ENCODE results near the gene ARHGAP27.

ARHGAP27 gene

DNA sequence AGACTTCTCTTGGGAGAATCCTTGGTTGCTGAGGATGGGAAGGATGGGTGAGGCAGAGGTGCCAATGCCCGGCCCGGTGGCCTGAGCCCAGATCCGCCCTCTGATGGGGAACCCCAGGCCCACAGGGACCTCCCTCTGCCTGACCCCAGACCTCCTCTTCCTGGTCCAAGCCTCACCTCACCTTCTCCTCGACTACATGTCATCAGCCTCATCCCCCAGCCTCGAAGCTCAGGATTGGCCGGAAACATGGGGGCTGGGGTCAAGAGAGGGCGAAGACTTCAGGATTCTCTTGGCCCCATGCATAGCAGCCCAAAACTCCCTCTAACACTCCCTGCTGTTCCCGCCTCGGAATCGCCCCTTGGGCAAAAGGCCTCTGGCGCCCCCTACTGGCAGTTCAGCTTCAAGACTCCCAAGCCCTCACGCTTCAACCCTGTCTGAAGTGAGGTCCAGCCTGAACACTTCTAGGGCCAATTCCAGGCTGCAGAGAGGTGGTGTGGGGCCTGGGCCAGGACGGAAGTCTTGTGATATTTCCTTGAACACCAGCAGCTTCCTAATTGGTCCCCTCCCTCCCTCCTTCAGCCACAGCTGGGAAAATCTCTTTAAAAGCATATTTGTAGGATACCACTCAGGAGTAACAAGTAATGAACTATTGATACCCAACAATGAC lies 47.2 kb downstream of the ARHGAP27 start:
- peak; percentile 75 for DNase-seq (ENCODE audit: low spot score)

DNA sequence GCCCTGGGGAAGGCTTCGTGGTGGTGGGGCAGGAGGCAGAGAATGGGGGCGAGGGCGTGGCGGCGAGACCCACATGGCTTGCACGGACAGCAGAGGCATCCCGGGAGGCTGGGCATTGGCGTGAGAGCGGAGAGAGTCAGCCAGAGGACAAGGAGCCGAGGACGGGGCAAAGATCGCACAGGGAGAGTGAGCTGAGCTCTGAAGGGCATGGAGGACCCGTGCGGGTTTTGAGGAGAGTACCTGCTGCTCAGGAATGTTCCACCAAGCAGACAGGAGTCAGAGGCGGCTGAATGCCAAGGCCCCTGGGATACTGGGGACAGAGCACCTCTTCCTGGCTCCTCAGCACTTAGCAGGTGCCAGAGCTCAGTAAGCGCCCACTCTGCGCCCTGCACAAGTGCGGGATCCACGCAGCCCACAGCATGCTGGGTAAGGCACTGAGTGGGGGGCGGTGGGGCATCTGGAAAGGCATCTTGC lies 47.8 kb downstream of the ARHGAP27 start:
- no peak for DNase-seq (ENCODE audit: low spot score)

DNA sequence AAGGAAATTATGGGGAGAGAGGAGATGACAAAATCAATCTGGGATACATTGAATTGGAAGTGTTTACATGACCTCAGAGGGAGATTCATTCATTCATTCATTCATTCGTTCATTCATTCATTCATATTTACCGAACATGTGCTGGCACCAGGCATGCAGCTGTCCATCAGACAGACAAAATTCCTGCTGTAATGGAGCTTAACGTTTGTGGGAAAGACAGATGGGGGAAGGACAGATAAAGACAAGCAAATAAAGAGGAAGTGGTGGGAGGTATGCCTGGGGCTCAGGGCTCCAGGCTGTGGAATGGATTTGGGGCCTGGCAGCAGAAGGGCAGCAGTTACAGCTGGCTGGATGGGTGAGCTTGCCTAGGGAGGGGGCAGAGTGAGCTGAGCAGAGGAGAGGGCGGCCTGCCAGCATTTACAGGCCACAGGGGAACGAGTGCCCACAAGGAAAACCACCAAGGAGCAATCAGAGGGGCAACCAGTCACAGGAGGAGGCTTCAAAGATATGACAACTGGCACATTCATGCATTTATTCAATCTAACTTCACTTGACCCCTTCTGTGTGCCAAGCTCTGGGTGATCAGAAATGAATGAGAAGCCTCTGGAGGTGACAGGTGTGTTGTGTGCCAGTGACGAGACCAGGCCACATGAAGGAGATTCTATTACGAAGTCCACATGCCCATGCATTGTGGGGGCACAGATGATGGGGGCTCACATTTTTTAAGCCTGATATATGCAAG lies 48.5 kb downstream of the ARHGAP27 start:
- DNase-seq (ENCODE audit: low spot score) = no peak

DNA sequence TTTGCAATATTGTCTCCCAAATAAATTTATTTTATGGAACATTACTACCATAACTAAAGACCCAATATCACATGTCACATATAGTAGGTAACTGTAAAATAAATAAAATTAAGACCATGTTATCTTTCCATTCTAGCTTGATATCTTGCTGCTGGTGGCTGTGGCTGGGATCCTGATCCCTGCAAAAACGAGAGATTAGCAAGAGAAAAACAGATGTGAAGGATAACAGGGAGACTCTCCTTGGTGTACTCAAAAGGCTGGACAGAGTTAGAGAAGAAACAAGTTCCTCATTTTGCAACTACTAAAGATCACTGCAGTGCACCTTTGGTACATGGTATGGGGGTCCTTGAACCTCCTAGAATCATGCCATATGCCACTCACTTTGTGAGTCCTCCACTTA lies 49.7 kb downstream of the ARHGAP27 start:
- no peak for DNase-seq (ENCODE audit: low spot score)

DNA sequence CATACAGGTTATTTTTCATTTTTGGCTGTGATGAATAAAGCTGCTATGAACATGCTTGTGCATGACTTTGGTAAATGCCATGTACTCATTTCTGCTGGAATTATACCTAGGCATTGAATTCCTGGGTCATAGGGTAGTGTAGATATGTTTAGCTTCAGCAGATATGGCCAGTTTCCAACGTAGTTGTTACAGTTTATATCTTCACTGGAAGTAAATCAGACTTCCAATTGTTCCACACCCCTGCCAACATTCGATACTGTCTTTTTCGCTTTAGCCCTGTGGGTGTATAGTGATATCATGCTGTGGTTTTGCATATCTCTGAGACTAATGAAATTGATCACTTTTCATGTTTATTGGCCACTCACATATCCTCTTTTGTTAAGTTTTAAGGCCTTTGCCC lies 50.4 kb downstream of the ARHGAP27 start:
- DNase-seq (ENCODE audit: low spot score) = no peak

DNA sequence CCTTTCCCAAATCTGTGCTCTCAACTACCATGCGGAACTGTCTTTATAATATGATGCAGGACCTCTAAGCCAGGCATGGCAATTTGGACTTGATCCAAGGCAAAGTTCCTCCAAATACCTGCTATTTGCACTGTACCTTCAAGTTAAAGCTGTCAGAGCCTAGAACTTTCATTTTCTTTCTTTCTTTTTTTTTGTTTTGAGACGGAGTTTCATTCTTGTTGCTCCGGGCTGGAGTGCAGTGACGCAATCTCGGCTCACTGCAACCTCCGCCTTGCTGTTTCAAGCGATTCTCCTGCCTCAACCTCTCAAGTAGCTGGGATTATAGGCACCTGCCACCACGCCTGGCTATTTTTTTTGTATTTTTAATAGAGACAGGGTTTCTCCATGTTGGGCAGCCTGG lies 51.7 kb downstream of the ARHGAP27 start:
- no peak for DNase-seq (ENCODE audit: low spot score)

DNA sequence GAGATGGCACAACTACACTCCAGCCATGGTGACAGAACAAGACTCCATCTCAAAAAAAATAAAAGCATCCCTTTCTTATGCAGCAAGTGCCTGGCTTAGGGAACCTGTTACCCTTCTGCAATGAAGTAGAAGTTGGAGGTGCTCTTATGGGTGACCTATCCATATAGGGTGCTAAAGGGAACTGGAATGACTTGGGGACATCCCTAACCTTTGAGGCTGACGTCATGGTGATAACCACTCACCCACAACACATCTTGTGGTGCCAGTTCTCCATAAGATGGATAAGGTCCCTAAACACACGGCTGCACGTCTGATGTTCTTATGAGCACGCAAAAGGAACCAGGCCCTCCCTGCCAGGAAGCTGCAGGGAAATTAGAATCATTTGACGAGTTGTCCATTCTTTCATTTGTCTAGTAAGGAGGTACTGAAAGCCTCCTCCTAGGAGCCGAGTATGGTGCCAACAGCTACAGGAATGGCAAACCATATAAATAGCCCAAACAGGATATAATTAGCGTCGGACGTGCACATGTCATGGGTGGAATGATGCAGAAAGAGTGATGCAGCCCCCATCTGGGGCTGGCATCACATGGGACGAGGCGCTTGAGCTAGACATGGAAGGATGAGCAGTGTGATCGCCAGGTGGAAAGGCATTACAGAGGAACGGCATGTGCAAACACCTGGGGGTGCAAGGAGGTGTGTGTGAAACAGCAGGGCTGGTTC lies 52.5 kb downstream of the ARHGAP27 start:
- no peak for DNase-seq (ENCODE audit: low spot score)

DNA sequence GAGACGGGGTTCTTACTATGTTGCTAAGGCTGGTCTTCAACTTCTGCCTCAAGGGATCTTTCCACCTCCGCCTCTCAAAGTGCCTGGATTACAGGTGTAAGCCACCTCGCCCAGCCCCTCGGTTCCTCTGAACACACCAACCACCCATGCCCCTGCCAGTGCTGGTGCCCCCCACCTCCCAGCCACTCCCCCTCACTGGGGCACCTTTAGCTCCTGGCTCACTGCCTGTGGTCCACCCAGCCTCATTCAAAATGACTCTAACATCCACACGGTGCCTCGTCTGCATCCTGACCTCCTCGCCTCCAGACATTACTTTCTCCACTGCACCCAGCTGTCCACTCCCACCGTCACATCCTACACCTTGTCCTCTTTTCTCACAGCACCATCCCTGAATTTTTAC lies 55.3 kb downstream of the ARHGAP27 start:
- no peak for DNase-seq (ENCODE audit: low spot score)

DNA sequence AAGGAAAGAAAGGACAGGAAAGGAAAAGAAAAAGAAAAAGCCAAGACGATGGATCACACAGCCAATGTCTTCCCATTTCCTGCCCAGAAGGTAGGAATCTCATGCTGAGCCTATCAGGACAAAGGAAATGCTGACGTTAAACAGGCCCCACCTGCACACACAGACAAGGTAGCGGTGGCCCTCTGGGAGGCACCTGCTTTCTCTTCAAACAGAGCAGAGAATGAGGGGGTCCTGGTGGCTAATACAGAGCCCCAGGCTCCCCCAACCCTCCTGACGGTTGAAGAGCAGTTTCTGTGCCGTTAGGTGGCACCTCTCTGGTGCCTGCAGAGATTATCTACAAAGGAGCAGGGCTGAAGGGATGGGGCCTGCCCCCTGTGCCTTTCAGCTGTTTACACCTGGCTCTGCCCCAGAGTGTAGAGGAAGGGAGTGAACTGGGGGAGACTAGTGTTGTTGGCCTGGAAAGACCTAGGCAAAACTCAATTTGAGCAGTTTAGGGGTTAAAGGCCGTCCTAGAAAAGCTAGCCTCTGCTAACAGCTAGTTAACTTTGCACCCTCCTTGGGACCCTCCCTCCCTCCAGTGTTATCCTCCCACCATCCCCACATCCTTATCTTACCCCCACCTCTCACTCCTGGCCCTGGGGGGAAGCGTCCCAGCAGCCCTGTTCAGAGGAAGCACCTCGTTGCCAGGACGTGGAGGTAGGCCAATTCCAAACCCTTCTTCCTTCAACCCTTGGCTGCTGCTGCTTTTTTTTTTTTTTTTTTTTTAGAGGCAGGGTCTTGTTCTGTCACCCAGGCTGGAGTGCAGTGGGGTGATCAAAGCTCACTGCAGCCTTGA lies 56.3 kb downstream of the ARHGAP27 start:
- no peak for DNase-seq (ENCODE audit: low spot score)

DNA sequence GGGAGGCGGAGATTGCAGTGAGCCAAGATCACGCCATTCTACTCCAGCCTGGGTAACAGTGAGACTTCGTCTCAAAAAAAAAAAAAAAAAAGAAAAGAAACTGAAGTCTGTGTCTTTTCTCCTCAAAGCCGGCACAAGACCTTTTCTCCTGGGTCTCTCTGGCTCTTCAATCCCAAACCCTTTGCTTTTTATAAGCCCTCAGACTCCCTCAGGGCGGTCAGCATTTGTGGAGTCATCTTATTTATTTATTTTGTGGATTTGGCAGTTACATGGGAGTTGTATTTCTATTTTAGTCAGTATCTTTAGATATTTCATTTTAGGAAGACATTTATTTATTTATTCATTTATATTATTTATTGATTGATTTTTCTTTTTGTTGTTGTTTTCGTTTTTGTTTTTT lies 58.2 kb downstream of the ARHGAP27 start:
- no peak for DNase-seq (ENCODE audit: low spot score)

DNA sequence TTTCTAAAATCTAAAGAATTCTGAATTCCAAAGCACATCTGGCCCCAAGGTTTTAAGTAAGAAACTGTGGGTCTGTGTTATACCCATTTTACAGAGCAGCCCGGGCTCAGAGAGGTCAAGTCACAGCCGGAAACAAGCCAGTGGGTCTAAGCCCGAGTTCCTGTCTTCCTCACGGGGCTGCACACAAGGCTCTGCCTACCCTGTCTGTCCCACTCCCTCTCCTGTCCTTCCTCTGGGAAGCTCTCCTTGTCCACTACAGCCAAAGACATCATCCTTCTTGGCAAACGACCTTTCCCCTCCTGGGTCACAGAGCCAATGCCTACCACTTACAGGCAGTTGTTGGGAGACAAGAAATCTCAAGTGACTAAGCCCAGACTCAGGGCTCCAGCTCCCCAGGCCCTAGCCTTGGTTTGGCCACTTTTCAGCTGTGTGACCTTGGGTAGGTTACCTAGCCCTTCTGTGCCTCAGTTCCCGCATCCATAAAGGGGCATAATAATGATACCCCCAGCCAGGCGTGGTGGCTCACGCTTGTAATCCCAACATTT lies 60.3 kb downstream of the ARHGAP27 start:
- no peak for DNase-seq (ENCODE audit: low spot score)

DNA sequence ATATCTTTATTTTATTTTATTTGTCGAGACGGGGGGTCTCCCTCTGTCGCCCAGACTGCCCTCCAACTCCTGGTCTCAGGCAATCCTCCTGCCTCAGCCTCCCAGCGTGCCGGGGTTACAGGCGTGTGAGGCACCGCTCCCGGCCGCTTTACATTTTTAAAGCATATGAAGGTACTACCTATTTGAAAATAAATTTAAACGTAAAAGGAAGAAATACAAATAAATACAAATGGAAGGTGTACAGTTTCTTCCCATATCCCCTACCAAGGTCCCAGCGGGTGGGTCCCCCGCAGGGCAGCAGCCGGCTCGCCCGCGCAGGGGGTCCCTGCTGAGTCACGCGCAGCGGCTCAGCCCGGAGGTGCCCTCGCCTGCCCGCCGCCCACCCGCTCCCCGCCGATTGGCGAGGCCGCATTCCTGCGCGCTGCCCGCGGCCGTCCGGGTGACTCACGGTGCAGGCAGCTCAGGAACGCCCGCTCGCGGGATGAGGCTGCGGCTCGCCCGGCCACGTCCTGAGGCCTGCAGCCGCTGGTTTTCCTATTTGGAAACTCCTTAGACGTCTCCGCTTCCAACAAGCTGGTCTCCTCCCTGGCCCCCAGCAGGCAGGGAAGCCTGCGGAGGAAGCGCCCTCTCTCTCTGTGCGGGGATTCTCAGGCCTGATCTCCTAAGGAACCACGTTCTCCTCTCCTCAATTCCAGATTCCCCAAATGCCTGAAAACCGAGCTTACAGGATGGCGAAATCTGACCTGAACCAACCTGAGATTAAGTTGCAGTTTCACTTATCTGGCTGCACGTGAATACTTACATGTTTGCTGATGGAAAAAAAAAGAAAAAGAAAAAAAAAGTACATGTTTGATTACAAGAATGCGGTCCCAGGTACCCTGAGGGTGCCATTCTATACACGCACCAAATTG lies 61.0 kb downstream of the ARHGAP27 start:
- no peak for DNase-seq (ENCODE audit: low spot score)

DNA sequence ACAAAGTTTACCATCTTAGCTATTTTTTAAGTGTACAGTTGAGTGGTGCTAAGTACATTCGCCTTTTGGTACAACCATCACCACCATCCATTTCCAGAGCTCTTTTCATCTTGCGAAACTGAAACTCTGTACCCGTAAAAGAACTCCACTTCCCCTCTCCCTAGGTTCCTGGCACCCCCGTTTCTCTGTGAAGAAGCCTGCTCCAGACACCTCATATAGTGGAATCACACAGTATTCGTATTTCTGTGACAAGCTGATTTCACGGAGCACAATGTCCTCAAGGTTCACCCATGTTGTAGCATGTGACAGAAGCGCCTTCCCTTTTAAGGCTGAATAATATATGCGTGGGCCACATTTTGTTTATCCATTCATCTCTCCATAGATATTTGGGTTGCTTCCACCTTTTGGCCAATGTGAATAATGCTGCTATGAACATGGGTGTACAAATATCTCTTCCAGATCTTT lies 61.7 kb downstream of the ARHGAP27 start:
- DNase-seq (ENCODE audit: low spot score) = no peak

DNA sequence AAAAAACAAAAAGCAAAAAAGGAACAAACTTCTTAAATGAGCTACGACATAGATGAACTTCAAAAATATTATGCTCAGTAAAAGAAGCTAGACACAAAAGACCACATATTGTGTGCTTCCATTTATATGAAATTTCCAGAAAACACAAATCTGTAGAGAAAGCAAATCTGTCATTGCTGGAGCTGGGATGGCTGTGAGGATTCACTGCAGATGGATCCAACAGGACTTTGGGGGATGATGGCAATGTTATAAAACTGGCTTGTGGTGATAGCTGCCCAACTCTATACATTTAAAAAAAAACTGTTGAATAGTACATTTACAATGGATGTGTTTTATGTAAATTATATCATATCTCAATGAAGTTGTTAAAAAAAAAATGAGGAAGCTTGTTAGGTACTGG lies 63.2 kb downstream of the ARHGAP27 start:
- DNase-seq (ENCODE audit: low spot score) = no peak

DNA sequence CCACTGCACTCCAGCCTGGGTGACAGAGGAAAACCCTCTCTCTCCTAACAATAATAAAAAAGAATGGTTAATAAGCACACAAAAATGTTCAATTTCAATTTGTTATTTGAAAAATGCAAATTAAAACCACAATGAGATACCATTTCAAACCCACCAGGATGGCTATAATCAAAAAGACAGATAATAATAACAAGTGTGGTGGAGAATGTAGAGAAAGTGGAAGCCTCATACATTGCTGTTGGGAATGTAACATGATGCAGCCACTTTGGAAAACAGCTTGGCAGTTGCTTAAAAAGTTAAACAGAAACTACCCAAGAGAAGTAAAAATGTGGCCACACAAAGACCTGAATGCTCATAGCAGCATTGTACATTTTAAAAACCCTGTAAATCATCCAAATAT lies 64.0 kb downstream of the ARHGAP27 start:
- DNase-seq (ENCODE audit: low spot score) = no peak

DNA sequence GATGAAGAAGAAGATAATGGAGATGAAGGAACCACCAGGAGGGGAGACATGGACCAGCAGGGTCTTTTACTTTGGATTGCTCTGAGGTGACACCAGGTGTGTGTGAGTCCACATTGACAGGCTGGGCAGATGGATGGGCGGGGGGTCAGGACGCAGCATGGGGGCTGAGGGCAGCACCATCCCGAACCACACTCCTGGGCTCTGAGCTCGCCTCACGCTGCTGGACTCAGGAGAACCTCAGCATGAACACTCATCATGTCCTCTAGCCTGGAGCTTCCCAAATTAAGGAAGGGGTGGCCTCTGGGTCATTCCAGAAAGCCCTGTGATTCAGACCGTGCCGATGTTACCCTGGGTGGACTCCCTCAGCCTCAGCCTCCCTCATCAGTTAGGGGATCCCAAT lies 65.5 kb downstream of the ARHGAP27 start:
- DNase-seq (ENCODE audit: low spot score) = no peak

DNA sequence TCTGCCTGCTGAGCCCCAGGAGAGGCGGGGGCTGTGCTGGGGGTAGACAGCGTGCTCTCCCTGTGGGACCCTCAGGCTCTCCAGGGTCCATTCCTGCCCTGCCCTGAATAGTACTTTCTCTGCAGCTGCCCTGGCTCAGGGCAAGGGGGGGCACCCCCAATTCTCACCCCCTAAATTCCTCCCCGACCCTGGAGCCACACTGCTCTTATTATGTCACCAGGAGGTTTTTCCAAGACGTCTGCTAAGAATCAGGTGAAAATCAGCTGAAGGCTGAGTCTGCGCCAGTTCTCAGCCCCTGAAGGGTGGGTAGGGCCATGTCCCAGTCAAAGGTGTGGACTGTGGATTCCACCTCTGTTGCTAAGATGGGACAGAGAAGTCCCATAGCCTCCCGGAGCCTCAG lies 66.0 kb downstream of the ARHGAP27 start:
- no peak for DNase-seq (ENCODE audit: low spot score)

DNA sequence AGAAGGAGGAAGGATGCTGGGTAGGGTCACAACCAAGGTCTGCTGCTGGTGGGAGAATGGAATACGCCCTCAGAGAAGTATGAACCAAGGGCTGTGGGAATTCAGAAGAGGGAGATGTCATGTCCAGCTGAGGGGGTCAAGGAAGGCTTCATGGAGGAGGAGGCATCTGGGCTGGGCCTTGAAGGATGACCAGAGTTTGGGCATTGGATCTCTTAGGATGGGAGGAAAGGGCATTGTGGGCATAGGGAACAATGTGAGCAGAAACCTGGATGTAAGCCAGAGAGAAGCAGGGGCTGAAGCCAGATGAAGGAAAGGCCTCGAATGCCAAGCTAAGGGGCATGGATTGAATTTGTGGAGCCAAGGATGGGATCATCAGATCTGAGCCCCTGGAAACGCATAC lies 66.6 kb downstream of the ARHGAP27 start:
- no peak for DNase-seq (ENCODE audit: low spot score)

DNA sequence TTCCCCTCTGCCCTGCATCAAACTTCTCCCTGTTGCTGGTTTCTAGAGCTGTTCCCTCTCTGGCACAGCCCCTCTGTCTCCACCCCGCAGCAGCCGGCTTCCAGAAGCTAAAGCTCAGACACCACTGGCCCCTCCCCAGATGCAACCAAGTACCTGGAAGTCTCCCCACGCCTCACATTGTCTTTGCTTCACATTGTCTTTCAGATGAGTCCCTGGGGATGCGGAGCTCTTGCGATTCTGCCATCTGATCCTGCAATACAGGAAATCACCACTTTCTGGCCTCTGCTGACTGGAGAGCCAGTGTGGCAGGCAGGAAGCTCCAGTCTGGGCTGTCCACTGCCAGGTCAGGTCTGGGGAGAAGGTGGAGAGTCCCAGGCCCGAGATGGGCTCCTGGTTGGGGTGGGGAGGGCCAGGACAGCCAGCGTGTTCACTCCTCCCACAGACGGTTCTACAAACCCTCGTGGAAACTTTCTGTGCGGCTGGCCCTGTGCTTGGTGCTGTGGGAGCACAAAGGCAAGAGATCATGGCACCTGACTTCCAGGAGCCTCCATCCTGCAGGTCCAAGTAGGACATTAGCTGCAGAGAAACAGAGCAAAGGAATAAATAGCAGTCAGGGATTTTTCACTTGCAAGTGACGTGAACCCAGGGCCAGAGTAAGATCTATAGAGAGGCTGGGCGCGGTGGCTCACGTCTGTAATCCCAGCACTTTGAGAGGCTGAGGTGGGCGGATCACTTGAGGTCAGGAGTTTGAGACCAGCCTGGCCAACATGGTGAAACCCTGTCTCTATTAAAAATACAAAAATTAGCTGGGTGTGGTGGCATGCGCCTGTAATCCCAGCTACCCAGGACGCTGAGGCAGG lies 67.9 kb downstream of the ARHGAP27 start:
- no peak for DNase-seq (ENCODE audit: low spot score)

DNA sequence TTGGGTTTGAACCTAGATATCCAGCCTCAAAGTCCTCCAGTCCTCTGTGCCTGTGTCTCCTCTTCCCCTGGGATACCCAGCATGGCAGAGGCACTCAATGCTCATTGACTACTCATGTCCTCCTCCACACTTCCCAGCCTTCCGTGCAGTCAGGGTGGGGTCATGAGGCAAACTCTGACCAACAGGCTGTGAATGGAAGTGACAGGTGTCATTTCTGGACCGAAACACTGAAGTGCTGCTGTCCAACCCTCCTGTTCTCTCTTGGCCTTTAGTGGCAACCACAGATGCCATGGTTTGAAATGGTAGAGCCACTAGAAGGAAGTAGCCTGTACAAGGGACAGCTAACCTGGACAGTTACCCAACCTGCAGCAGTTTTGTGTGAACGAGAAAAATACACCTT lies 69.2 kb downstream of the ARHGAP27 start:
- DNase-seq (ENCODE audit: low spot score) = no peak

Measured in putamen (tissue), 1 donor.